ENCODE results near the gene ZDHHC4. TPM values are rescaled to one million over a fixed set of nuclear protein-coding genes. Genes with fewer than 3 reads are reported as not detected.

The ZDHHC4 gene
- total and polyA plus RNA-seq, 2 donors from 2014 or later: 62.4 to 84.1 TPM

Other genes starting within 250 kb of the ZDHHC4 start
- 11.6 TPM for gene FAM220A, start 228.5 kb upstream of the ZDHHC4 start, total RNA-seq
- 11.8 TPM for gene FAM220A, start 228.5 kb upstream of the ZDHHC4 start, polyA plus RNA-seq (ENCODE audit: insufficient read depth, low read depth, low replicate concordance)
- 321 TPM for gene RAC1, start 202.9 kb upstream of the ZDHHC4 start, total RNA-seq
- gene RAC1, start 202.9 kb upstream of the ZDHHC4 start, polyA plus RNA-seq (ENCODE audit: insufficient read depth, low read depth, low replicate concordance): 295 TPM
- gene DAGLB, start 129.5 kb upstream of the ZDHHC4 start, total RNA-seq: 25.6 TPM
- 7.7 TPM for gene DAGLB, start 129.5 kb upstream of the ZDHHC4 start, polyA plus RNA-seq (ENCODE audit: insufficient read depth, low read depth, low replicate concordance)
- 109 TPM for gene KDELR2, start 93.3 kb upstream of the ZDHHC4 start, total RNA-seq
- gene KDELR2, start 93.3 kb upstream of the ZDHHC4 start, polyA plus RNA-seq (ENCODE audit: insufficient read depth, low read depth, low replicate concordance): 108 TPM
- 0.76 TPM for gene GRID2IP, start 26.0 kb upstream of the ZDHHC4 start, total RNA-seq
- gene GRID2IP, start 26.0 kb upstream of the ZDHHC4 start, polyA plus RNA-seq (ENCODE audit: insufficient read depth, low read depth, low replicate concordance): 0.11 TPM
- gene INTS15, start 12.6 kb downstream of the ZDHHC4 start, total RNA-seq: 26.7 TPM
- 16.9 TPM for gene INTS15, start 12.6 kb downstream of the ZDHHC4 start, polyA plus RNA-seq (ENCODE audit: insufficient read depth, low read depth, low replicate concordance)
- gene ZNF853, start 38.2 kb downstream of the ZDHHC4 start, total RNA-seq: 5.4 TPM
- 3.4 TPM for gene ZNF853, start 38.2 kb downstream of the ZDHHC4 start, polyA plus RNA-seq (ENCODE audit: insufficient read depth, low read depth, low replicate concordance)
- gene ZNF316, start 59.9 kb downstream of the ZDHHC4 start, total RNA-seq: 31.7 TPM
- 7.2 TPM for gene ZNF316, start 59.9 kb downstream of the ZDHHC4 start, polyA plus RNA-seq (ENCODE audit: insufficient read depth, low read depth, low replicate concordance)
- 31.3 TPM for gene ZNF12, start 129.5 kb downstream of the ZDHHC4 start, total RNA-seq
- 9.9 TPM for gene ZNF12, start 129.5 kb downstream of the ZDHHC4 start, polyA plus RNA-seq (ENCODE audit: insufficient read depth, low read depth, low replicate concordance)
- 0.22 TPM for gene RSPH10B2, start 176.6 kb downstream of the ZDHHC4 start, total RNA-seq
- gene RSPH10B2, start 176.6 kb downstream of the ZDHHC4 start, polyA plus RNA-seq (ENCODE audit: insufficient read depth, low read depth, low replicate concordance): not detected
- gene CCZ1B, start 248.8 kb downstream of the ZDHHC4 start, total RNA-seq: 64.2 TPM
- 32.5 TPM for gene CCZ1B, start 248.8 kb downstream of the ZDHHC4 start, polyA plus RNA-seq (ENCODE audit: insufficient read depth, low read depth, low replicate concordance)

Data from kidney (tissue), 2 donors.